Stomach (tissue), 4 donors: ENCODE measurements around the gene ASB7.

Experiments used
- CTCF ChIP-seq, 7 experiments: fragments of 450-650 bp in 4 of 7; fragments of 200-600 bp in 3 of 7; sonication (generic) in 3 of 7; IDR thresholded peaks; one replicate each; pipeline ENCODE4 v1.5.1; 2016 to 2019; ENCODE audit warnings: antibody characterized with exemption in 7 of 7, control low read depth in 2 of 7, mild to moderate bottlenecking in 1 of 7
- POLR2A ChIP-seq, 4 donors: fragments of 450-650 bp; IDR thresholded peaks; one replicate each; pipeline ENCODE4 v1.6.1; 2016; ENCODE audit warnings: antibody characterized with exemption in 4 of 4, control low read depth in 2 of 4, mild to moderate bottlenecking in 1 of 4, moderate library complexity in 1 of 4

GRCh38 chr15:100663086-100663914 is 60.9 kb downstream of the ASB7 start:
- TF ChIP-seq CTCF (IDR thresholded peaks at IDR 0.05) (no peak), POLR2A (IDR thresholded peaks at IDR 0.05) (no peak)
